ENCODE measurements around the gene TKT.

TKT gene

DNA sequence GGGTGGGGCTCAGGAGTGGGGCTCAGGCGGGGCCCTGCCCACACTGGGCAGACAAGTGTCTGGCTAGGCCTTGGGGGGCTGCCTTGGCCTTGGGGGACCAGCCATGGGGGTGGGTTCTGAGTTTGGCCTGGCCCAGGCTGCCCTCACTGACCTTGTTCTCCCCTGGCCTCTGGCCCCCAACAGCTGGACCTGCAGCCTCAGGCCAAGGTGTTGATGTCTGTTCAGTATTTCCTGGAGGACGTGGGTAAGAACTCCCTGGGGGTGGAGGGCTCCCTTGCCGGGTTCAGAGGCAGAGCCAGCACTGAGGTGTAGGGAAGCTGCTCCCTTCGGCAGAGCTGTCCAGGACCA lies 74.8 kb downstream of the TKT start:
- DNase-seq (ENCODE audit: low read depth), result no peak

DNA sequence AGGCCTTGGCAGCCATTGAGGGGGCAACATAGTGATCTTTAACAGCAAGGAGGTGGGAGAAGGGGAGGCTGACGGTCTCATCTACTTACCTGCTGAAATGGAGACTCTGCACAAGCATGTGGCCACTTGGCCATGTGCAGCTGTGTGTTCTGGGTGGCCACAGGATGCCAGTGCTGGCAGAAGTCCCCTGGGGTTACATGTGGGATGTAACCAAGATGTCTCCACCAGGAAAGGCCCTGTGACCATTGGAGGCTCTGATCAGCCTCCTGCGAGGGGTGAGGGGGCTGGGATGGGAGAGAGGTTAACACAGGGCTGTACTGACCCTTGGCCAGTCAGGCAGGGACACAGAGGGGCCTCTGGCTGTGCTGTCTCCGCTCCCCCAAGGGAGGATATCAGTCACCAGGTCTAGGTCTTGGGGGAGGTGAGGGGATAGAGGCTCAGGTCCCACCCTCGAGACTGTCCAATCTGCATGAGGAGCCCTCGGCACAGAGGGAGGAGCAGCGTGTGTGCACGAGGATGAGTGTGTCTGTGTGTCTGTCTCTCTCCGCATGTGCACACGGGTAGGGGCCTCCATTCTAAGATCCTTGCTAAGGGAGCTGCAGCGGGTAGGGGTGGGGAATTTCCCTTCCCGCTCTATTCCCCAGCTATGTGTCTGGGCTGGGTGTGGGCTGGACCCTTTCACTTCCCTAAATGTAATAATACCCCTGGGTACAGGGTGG lies 75.4 kb downstream of the TKT start:
- no peak for DNase-seq (ENCODE audit: low read depth)

DNA sequence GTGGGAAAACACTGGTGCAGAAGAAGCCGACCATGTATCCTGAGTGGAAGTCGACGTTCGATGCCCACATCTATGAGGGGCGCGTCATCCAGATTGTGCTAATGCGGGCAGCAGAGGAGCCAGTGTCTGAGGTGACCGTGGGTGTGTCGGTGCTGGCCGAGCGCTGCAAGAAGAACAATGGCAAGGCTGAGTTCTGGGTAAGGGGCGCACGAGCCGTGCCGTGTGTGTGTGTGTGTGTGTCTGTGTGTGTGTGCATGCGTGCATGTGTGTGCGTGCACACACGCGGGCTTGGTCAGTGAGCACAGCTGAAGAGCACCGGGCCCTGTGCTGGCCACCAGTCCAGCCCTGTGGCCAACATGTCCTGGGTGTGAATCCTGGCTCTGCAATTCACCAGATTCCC lies 76.2 kb downstream of the TKT start:
- DNase-seq (ENCODE audit: low read depth), result no peak

DNA sequence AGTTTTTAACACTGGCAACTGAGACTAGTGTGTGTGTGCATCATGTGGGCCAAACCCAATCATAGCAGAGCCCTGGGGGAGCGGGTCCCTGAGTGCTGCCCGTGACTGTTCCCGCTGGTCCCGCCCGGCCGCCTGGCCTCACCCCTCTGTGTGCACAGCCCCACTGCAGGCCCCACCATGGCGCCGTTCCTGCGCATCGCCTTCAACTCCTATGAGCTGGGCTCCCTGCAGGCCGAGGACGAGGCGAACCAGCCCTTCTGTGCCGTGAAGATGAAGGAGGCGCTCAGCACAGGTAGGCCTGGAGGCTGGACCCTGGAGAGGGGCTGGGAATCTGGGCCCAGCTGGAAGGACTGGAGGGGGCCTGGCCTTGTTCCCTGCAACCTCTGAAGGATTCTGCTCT lies 77.6 kb downstream of the TKT start:
- no peak for DNase-seq (ENCODE audit: low read depth)

DNA sequence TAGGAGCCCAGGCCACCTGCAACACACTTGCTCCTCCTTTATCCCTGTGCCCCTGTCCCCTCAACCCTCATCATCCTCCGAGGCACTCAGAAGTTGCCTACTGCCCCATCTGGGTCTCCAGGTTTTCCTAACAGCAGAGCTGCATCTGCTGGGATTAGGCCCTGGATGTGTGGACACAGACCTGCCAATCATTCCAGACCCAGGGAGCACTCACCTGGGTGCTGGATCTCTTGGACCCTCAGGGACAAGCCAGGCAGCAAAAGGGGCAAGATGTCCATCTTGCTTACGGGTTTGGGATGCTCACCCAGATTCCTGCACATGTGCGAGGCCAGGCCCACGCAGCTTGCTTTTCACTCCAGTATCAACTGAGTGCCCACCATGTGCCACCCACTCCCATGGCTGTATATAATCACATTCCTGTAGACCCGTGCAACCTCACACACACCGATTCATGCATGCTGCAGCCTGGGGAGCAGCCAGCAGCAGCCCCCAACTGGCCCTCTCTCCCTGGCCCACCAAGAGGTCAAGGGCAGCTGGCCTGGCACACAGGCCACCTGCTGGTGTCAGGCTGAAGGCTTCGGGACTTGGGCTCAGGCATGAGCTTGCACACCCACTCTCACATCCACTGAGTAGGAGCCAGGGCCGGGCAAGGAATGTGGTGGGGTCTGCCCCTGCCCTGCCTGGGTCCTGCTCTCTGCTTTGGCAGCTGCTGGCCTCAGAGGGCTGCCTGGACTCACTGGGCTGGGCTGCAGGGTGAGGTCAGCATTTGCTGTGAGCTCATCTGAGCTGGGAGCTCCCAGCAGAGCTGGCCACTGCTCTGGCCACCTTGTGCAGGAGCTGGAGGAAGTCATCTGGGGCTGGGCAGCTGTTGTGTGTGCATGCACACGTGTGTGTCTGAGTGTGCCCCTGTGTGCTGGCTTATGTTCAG lies 79.9 kb downstream of the TKT start:
- no peak for DNase-seq (ENCODE audit: low read depth)

Measured in activated T-helper 1 cell treated with Interleukin-2 at 50 U/mL for 16 hours (primary cell).